ENCODE data around the gene USP25.

Gene USP25

GRCh38 chr21:15731243-15731613 is 1.4 kb downstream of the USP25 start:
- Histone ChIP-seq H3K4me2 (ENCODE audit: insufficient read depth, low read length, poor library complexity, severe bottlenecking) (peak overlapping the region; percentile 32), H3K79me1 (ENCODE audit: low read depth, low read length) (peaks cover 3% of the 10 kb centered on the region), H2BK15ac (ENCODE audit: low read length) (no peak overlapping the region), H2BK120ac (ENCODE audit: low read depth, low read length) (no peak overlapping the region), H4K91ac (ENCODE audit: low read depth, low read length, poor library complexity) (no peak overlapping the region), H3K18ac (ENCODE audit: low read length) (no peak overlapping the region), H3K9me3 (replicated peaks in 1 of 2; ENCODE audit: control insufficient read depth in 2 of 2, insufficient read depth in 1 of 2, low read depth in 1 of 2, low read length in 2 of 2) (peaks cover 0 to 4% of the 10 kb centered on the region in 2 donors), H3K9ac (ENCODE audit: low read depth, low read length, poor library complexity) (no peak overlapping the region), H2AFZ (ENCODE audit: low read length) (peak overlapping the region; percentile 35), H2BK5ac (ENCODE audit: low read length) (no peak overlapping the region), H4K8ac (ENCODE audit: low read depth, low read length) (no peak overlapping the region), H3K27ac (replicated peaks; ENCODE audit: low read length) (no peak overlapping the region), H3K27me3 (ENCODE audit: control insufficient read depth in 3 of 3, insufficient read depth in 3 of 3, low read depth in 1 of 3, low read length in 3 of 3) (peaks cover 0 to 29% (median 0%) of the 10 kb centered on the region in 3 experiments), H3K36me3 (replicated peaks in 1 of 2; ENCODE audit: control insufficient read depth in 2 of 2, insufficient read depth in 2 of 2, low read length in 2 of 2) (no peaks in the 10 kb centered on the region), H3K4me1 (ENCODE audit: control insufficient read depth in 2 of 2, insufficient read depth in 1 of 2, low read depth in 1 of 2, low read length in 2 of 2) (peaks cover 0 to 8% of the 10 kb centered on the region in 2 donors), H2AK5ac (ENCODE audit: low read depth, low read length) (no peak overlapping the region), H3K23ac (ENCODE audit: low read depth, low read length, poor library complexity) (no peak overlapping the region), H3K4ac (ENCODE audit: low read length) (no peak overlapping the region), H2BK12ac (ENCODE audit: low read length) (no peak overlapping the region), H3K14ac (ENCODE audit: low read length) (no peak overlapping the region), H3K4me3 (ENCODE audit: low read length in 2 of 2) (peak overlapping the region in 1 of 2 donors; percentile 70)
- no CpG with 5 or more reads among the region's 4 CpGs for WGBS, 2 donors (ENCODE audit: extremely low coverage in 2 of 2, insufficient read length in 2 of 2, insufficient replicate concordance in 1 of 2)
- no peak for DNase-seq (ENCODE audit: low spot score)

DNA sequence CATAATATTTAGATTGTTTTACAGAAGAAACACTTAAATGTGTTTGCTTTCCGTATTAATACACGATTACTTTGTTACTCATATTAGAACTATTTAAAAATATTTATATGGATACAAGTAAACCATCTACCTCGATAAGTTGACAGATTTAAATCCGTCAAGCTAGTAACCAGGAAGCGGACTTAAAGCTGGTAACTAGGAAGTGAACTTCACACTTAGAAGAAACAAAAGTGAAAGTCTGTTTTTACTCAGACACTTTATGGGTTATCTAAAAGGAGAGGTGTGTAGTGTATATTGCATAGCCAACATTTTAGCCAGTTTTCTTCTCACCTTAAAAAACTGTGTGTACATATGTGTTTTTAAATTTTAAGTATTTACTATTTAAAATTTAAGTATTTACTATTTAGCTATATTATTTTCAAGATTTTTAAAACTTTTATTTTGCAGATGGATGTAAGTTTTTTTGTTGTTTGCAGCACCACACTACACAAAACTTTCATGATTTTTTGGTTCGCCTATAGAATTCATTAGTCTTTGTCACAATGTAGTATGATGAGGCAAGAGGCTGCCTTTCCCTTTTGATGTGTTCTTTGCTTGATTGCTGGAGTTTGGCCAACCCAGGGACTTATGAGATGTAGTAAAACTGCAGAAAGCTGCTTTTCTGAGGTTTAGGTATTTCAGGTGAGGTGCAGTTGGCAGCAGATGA is 2.7 kb downstream of the USP25 start:
- Histone ChIP-seq H3K4me1 (ENCODE audit: control insufficient read depth in 2 of 2, insufficient read depth in 1 of 2, low read depth in 1 of 2, low read length in 2 of 2) (peaks cover 0 to 8% of the 10 kb centered on the region in 2 donors), H3K27ac (replicated peaks; ENCODE audit: low read length) (no peak overlapping the region), H2BK12ac (ENCODE audit: low read length) (no peak overlapping the region), H3K4me3 (ENCODE audit: low read length in 2 of 2) (peak overlapping the region in 1 of 2 donors; percentile 70), H4K91ac (ENCODE audit: low read depth, low read length, poor library complexity) (no peak overlapping the region), H2BK120ac (ENCODE audit: low read depth, low read length) (no peak overlapping the region), H2BK15ac (ENCODE audit: low read length) (no peak overlapping the region), H4K8ac (ENCODE audit: low read depth, low read length) (no peak overlapping the region), H3K4me2 (ENCODE audit: insufficient read depth, low read length, poor library complexity, severe bottlenecking) (no peak overlapping the region), H3K4ac (ENCODE audit: low read length) (no peak overlapping the region), H3K9ac (ENCODE audit: low read depth, low read length, poor library complexity) (no peak overlapping the region), H3K23ac (ENCODE audit: low read depth, low read length, poor library complexity) (no peak overlapping the region), H2BK5ac (ENCODE audit: low read length) (no peak overlapping the region), H2AFZ (ENCODE audit: low read length) (no peak overlapping the region), H3K9me3 (replicated peaks in 1 of 2; ENCODE audit: control insufficient read depth in 2 of 2, insufficient read depth in 1 of 2, low read depth in 1 of 2, low read length in 2 of 2) (peaks cover 0 to 10% of the 10 kb centered on the region in 2 donors), H3K14ac (ENCODE audit: low read length) (no peak overlapping the region), H2AK5ac (ENCODE audit: low read depth, low read length) (no peak overlapping the region), H3K36me3 (replicated peaks in 1 of 2; ENCODE audit: control insufficient read depth in 2 of 2, insufficient read depth in 2 of 2, low read length in 2 of 2) (no peaks in the 10 kb centered on the region), H3K79me1 (ENCODE audit: low read depth, low read length) (peaks cover 3% of the 10 kb centered on the region), H3K27me3 (ENCODE audit: control insufficient read depth in 3 of 3, insufficient read depth in 3 of 3, low read depth in 1 of 3, low read length in 3 of 3) (peaks cover 0 to 19% (median 0%) of the 10 kb centered on the region in 3 experiments), H3K18ac (ENCODE audit: low read length) (no peak overlapping the region)
- WGBS, 2 donors (ENCODE audit: extremely low coverage in 2 of 2, insufficient read length in 2 of 2, insufficient replicate concordance in 1 of 2), result no CpG with 5 or more reads among the region's 6 CpGs
- DNase-seq (ENCODE audit: low spot score), result no peak

- H3K27ac ChIP-seq (replicated peaks; ENCODE audit: low read length), result no peak overlapping the region
- H4K91ac ChIP-seq (ENCODE audit: low read depth, low read length, poor library complexity), result no peak overlapping the region
- H3K4me2 ChIP-seq (ENCODE audit: insufficient read depth, low read length, poor library complexity, severe bottlenecking), result no peak overlapping the region
- no peak overlapping the region for H2BK12ac ChIP-seq (ENCODE audit: low read length)
- no peaks in the 10 kb centered on the region for H3K36me3 ChIP-seq (replicated peaks in 1 of 2; ENCODE audit: control insufficient read depth in 2 of 2, insufficient read depth in 2 of 2, low read length in 2 of 2)
- no peak overlapping the region for H2BK15ac ChIP-seq (ENCODE audit: low read length)
- no peak overlapping the region for H3K23ac ChIP-seq (ENCODE audit: low read depth, low read length, poor library complexity)
- H3K79me1 ChIP-seq (ENCODE audit: low read depth, low read length), result peaks cover 3% of the 10 kb centered on the region
- no peak overlapping the region for H3K9ac ChIP-seq (ENCODE audit: low read depth, low read length, poor library complexity)
- peaks cover 0 to 15% (median 0%) of the 10 kb centered on the region in 3 experiments for H3K27me3 ChIP-seq (ENCODE audit: control insufficient read depth in 3 of 3, insufficient read depth in 3 of 3, low read depth in 1 of 3, low read length in 3 of 3)
- H2BK5ac ChIP-seq (ENCODE audit: low read length), result no peak overlapping the region
- H2BK120ac ChIP-seq (ENCODE audit: low read depth, low read length), result no peak overlapping the region
- H3K4me3 ChIP-seq (ENCODE audit: low read length in 2 of 2), result no peak overlapping the region
- H3K9me3 ChIP-seq (replicated peaks in 1 of 2; ENCODE audit: control insufficient read depth in 2 of 2, insufficient read depth in 1 of 2, low read depth in 1 of 2, low read length in 2 of 2), result peaks cover 0 to 10% of the 10 kb centered on the region in 2 donors
- H2AFZ ChIP-seq (ENCODE audit: low read length), result no peak overlapping the region
- H3K4ac ChIP-seq (ENCODE audit: low read length), result no peak overlapping the region
- H2AK5ac ChIP-seq (ENCODE audit: low read depth, low read length), result no peak overlapping the region
- WGBS, 2 donors (ENCODE audit: extremely low coverage in 2 of 2, insufficient read length in 2 of 2, insufficient replicate concordance in 1 of 2), result no CpG with 5 or more reads among the region's 3 CpGs
- no peak overlapping the region for H4K8ac ChIP-seq (ENCODE audit: low read depth, low read length)
- H3K18ac ChIP-seq (ENCODE audit: low read length), result no peak overlapping the region
- H3K14ac ChIP-seq (ENCODE audit: low read length), result no peak overlapping the region
- peaks cover 0 to 8% of the 10 kb centered on the region in 2 donors for H3K4me1 ChIP-seq (ENCODE audit: control insufficient read depth in 2 of 2, insufficient read depth in 1 of 2, low read depth in 1 of 2, low read length in 2 of 2)
- DNase-seq (ENCODE audit: low spot score), result no peak
Observed at GRCh38 chr21:15732996-15733329, 3.2 kb downstream of the USP25 start.

GRCh38 chr21:15735409-15735808 is 5.6 kb downstream of the USP25 start:
- Histone ChIP-seq H3K27ac (replicated peaks; ENCODE audit: low read length) (no peak overlapping the region), H3K9me3 (replicated peaks in 1 of 2; ENCODE audit: control insufficient read depth in 2 of 2, insufficient read depth in 1 of 2, low read depth in 1 of 2, low read length in 2 of 2) (peaks cover 0 to 10% of the 10 kb centered on the region in 2 donors), H3K4me1 (ENCODE audit: control insufficient read depth in 2 of 2, insufficient read depth in 1 of 2, low read depth in 1 of 2, low read length in 2 of 2) (peaks cover 2 to 8% of the 10 kb centered on the region in 2 donors), H2BK5ac (ENCODE audit: low read length) (no peak overlapping the region), H3K9ac (ENCODE audit: low read depth, low read length, poor library complexity) (no peak overlapping the region), H3K23ac (ENCODE audit: low read depth, low read length, poor library complexity) (no peak overlapping the region), H3K36me3 (replicated peaks in 1 of 2; ENCODE audit: control insufficient read depth in 2 of 2, insufficient read depth in 2 of 2, low read length in 2 of 2) (no peaks in the 10 kb centered on the region), H4K91ac (ENCODE audit: low read depth, low read length, poor library complexity) (no peak overlapping the region), H3K27me3 (ENCODE audit: control insufficient read depth in 3 of 3, insufficient read depth in 3 of 3, low read depth in 1 of 3, low read length in 3 of 3) (no peaks in the 10 kb centered on the region), H2BK12ac (ENCODE audit: low read length) (no peak overlapping the region), H3K18ac (ENCODE audit: low read length) (no peak overlapping the region), H2AFZ (ENCODE audit: low read length) (no peak overlapping the region), H2AK5ac (ENCODE audit: low read depth, low read length) (no peak overlapping the region), H3K4me2 (ENCODE audit: insufficient read depth, low read length, poor library complexity, severe bottlenecking) (no peak overlapping the region), H2BK120ac (ENCODE audit: low read depth, low read length) (no peak overlapping the region), H3K4ac (ENCODE audit: low read length) (no peak overlapping the region), H2BK15ac (ENCODE audit: low read length) (no peak overlapping the region), H4K8ac (ENCODE audit: low read depth, low read length) (no peak overlapping the region), H3K14ac (ENCODE audit: low read length) (no peak overlapping the region), H3K4me3 (ENCODE audit: low read length in 2 of 2) (no peak overlapping the region), H3K79me1 (ENCODE audit: low read depth, low read length) (peaks cover 2% of the 10 kb centered on the region)
- no CpG with 5 or more reads among the region's 2 CpGs for WGBS, 2 donors (ENCODE audit: extremely low coverage in 2 of 2, insufficient read length in 2 of 2, insufficient replicate concordance in 1 of 2)
- DNase-seq (ENCODE audit: low spot score), result no peak
